Neural cell (in vitro differentiated cells): ENCODE measurements around the gene MARK2. TPM values are rescaled to one million over a fixed set of nuclear protein-coding genes. Genes with fewer than 3 reads are reported as not detected.

ENCODE experiments used
- H2AFZ ChIP-seq: fragments of 200-600, 300-800 bp; sonication (generic), shearing (Covaris generic); 2 replicates; pipeline ENCODE4 v1.6.0; 2014; ENCODE audit warnings: low read depth, mild to moderate bottlenecking, antibody characterized with exemption, low read length, moderate library complexity
- H3F3A ChIP-seq: fragments of 200-600 bp; shearing (Covaris generic); 2 replicates; pipeline ENCODE4 v1.6.1; 2016; ENCODE audit warnings: mild to moderate bottlenecking, moderate library complexity, mixed read lengths, antibody characterized with exemption, low read length; ENCODE audit not compliant: insufficient read depth, poor library complexity, severe bottlenecking
- H3K27ac ChIP-seq: fragments of 200-600, 300-800 bp; sonication (generic), shearing (Covaris generic); 2 replicates; pipeline ENCODE4 v1.5.1; 2014; ENCODE audit warnings: mild to moderate bottlenecking, low read length, moderate library complexity
- H3K27me3 ChIP-seq: fragments of 300-800, 200-600 bp; sonication (generic), shearing (Covaris generic); 2 replicates; pipeline ENCODE4 v1.6.0; 2014; ENCODE audit warnings: mild to moderate bottlenecking, low read depth, low read length, moderate library complexity; ENCODE audit not compliant: insufficient read depth
- H3K36me3 ChIP-seq: fragments of 300-800, 200-600 bp; sonication (generic), shearing (Covaris generic); 2 replicates; pipeline ENCODE4 v1.5.1; 2014; ENCODE audit warnings: mild to moderate bottlenecking, antibody characterized with exemption, low read length, moderate library complexity; ENCODE audit not compliant: insufficient read depth
- H3K4me2 ChIP-seq: fragments of 300-800, 200-600 bp; sonication (generic), shearing (Covaris generic); 2 replicates; pipeline ENCODE4 v1.6.0; 2014; ENCODE audit warnings: mild to moderate bottlenecking, low read length
- H3K4me3 ChIP-seq: fragments of 300-800, 200-600 bp; sonication (generic), shearing (Covaris generic); 2 replicates; pipeline ENCODE4 v1.5.1; 2014; ENCODE audit warnings: mild to moderate bottlenecking, low read length, moderate library complexity
- H3K79me2 ChIP-seq: fragments of 200-600 bp; shearing (Covaris generic); replicated peaks from 2 replicates; pipeline ENCODE4 v1.6.0; 2014; ENCODE audit warnings: mild to moderate bottlenecking, low read length, moderate library complexity; ENCODE audit not compliant: insufficient read depth
- H3K9ac ChIP-seq: fragments of 300-800, 200-600 bp; sonication (generic), shearing (Covaris generic); 2 replicates; pipeline ENCODE4 v1.6.1; 2016; ENCODE audit warnings: mild to moderate bottlenecking, low read length, mixed read lengths
- H3K9me2 ChIP-seq: fragments of 200-600 bp; shearing (Covaris generic); 2 replicates; pipeline ENCODE4 v1.6.1; 2016; ENCODE audit warnings: mild to moderate bottlenecking, low read length, mixed read lengths; ENCODE audit not compliant: insufficient read depth
- H3K9me3 ChIP-seq: fragments of 200-600, 300-800 bp; sonication (generic), shearing (Covaris generic); 2 replicates; pipeline ENCODE4 v1.6.1; 2016; ENCODE audit warnings: mild to moderate bottlenecking, mixed run types, low read length, moderate library complexity, mixed read lengths
- H4K20me1 ChIP-seq: fragments of 200-600 bp; shearing (Covaris generic); 2 replicates; pipeline ENCODE4 v1.6.1; 2016; ENCODE audit warnings: mild to moderate bottlenecking, mixed run types; ENCODE audit not compliant: insufficient read depth
- EP300 ChIP-seq: fragments of 450-650 bp; conservative IDR thresholded peaks from 2 replicates; pipeline ENCODE4 v1.6.1; 2014; ENCODE audit warnings: antibody characterized with exemption, mild to moderate bottlenecking, moderate library complexity; ENCODE audit not compliant: poor library complexity, severe bottlenecking
- EZH2 ChIP-seq: fragments of 200-600, 300-800 bp; shearing (Covaris generic), sonication (generic); IDR thresholded peaks from 2 replicates; pipeline ENCODE4 v1.6.1; 2014; ENCODE audit warnings: antibody characterized with exemption, low read length, borderline replicate concordance, mild to moderate bottlenecking; ENCODE audit not compliant: insufficient read depth, poor library complexity, severe bottlenecking
- MXI1 ChIP-seq: fragments of 450-650 bp; conservative IDR thresholded peaks from 2 replicates; pipeline ENCODE4 v1.6.1; 2014; ENCODE audit warnings: antibody characterized with exemption, mild to moderate bottlenecking; ENCODE audit not compliant: poor library complexity, severe bottlenecking
- POLR2AphosphoS5 ChIP-seq: IDR thresholded peaks from 2 replicates; pipeline ENCODE4 v1.6.1; 2012
- RAD21 ChIP-seq: fragments of 450-650 bp; conservative IDR thresholded peaks from 2 replicates; pipeline ENCODE4 v1.6.1; 2014; ENCODE audit warnings: antibody characterized with exemption, mild to moderate bottlenecking, moderate library complexity
- SMC3 ChIP-seq: fragments of 450-650 bp; conservative IDR thresholded peaks from 2 replicates; pipeline ENCODE4 v1.6.1; 2014; ENCODE audit warnings: antibody characterized with exemption, mild to moderate bottlenecking, moderate library complexity; ENCODE audit not compliant: poor library complexity
- TAF1 ChIP-seq: IDR thresholded peaks from 2 replicates; pipeline ENCODE4 v1.6.1; 2012; ENCODE audit warnings: low read depth
- polyA plus RNA-seq: library from polyadenylated mRNA; depleted of rRNA; stranded (reverse); fragments of >200 nt; gene quantifications from 2 replicates; pipeline ENCODE4 v1.2.3, GENCODE V29; 2014
- TF ChIP-seq, protein P1 (sequence below): IDR thresholded peaks from 2 replicates; pipeline ENCODE4 v1.6.1; 2012; ENCODE audit warnings: borderline replicate concordance
- TF ChIP-seq, protein P2 (sequence below): fragments of 450-650 bp; IDR thresholded peaks from 2 replicates; pipeline ENCODE4 v1.5.1; 2014; ENCODE audit warnings: antibody characterized with exemption, mild to moderate bottlenecking, moderate library complexity; ENCODE audit not compliant: poor library complexity, severe bottlenecking

MARK2 gene
- polyA plus RNA-seq, 1 donor from 2014 or later = 11.3 TPM

DNA sequence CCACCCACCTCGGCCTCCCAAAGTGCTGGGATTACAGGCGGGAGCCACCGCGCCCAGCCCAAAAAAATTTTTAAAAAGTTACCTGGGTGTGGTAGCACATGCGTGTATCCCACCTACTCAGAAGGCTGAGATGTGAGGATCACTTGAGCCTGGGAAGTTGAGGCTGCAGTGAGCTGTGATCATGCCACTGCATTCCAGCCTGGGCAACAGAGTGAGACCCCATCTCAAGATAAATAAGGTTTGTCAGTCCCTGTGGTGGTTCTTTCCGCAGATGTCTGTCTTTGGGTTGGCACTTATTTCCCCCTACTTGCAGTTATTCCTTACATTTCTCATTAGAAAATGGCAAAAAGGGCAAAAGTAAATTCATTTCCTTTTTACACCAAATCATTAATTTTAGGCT, 8.0 kb downstream of the MARK2 start:
- H3K4me2 ChIP-seq = no peak overlapping the region
- peaks cover 60% of the 10 kb centered on the region for H3K79me2 ChIP-seq
- H3K27ac ChIP-seq = no peak overlapping the region
- no peaks in the 10 kb centered on the region for H4K20me1 ChIP-seq
- H3K9me2 ChIP-seq = no peaks in the 10 kb centered on the region
- TF ChIP-seq, protein P1, sequence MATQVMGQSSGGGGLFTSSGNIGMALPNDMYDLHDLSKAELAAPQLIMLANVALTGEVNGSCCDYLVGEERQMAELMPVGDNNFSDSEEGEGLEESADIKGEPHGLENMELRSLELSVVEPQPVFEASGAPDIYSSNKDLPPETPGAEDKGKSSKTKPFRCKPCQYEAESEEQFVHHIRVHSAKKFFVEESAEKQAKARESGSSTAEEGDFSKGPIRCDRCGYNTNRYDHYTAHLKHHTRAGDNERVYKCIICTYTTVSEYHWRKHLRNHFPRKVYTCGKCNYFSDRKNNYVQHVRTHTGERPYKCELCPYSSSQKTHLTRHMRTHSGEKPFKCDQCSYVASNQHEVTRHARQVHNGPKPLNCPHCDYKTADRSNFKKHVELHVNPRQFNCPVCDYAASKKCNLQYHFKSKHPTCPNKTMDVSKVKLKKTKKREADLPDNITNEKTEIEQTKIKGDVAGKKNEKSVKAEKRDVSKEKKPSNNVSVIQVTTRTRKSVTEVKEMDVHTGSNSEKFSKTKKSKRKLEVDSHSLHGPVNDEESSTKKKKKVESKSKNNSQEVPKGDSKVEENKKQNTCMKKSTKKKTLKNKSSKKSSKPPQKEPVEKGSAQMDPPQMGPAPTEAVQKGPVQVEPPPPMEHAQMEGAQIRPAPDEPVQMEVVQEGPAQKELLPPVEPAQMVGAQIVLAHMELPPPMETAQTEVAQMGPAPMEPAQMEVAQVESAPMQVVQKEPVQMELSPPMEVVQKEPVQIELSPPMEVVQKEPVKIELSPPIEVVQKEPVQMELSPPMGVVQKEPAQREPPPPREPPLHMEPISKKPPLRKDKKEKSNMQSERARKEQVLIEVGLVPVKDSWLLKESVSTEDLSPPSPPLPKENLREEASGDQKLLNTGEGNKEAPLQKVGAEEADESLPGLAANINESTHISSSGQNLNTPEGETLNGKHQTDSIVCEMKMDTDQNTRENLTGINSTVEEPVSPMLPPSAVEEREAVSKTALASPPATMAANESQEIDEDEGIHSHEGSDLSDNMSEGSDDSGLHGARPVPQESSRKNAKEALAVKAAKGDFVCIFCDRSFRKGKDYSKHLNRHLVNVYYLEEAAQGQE = no peak
- TF ChIP-seq MXI1 (no peak), EZH2 (no peak), EP300 (no peak), POLR2AphosphoS5 (no peak), SMC3 (no peak), RAD21 (no peak), TAF1 (no peak)
- TF ChIP-seq, protein P2, sequence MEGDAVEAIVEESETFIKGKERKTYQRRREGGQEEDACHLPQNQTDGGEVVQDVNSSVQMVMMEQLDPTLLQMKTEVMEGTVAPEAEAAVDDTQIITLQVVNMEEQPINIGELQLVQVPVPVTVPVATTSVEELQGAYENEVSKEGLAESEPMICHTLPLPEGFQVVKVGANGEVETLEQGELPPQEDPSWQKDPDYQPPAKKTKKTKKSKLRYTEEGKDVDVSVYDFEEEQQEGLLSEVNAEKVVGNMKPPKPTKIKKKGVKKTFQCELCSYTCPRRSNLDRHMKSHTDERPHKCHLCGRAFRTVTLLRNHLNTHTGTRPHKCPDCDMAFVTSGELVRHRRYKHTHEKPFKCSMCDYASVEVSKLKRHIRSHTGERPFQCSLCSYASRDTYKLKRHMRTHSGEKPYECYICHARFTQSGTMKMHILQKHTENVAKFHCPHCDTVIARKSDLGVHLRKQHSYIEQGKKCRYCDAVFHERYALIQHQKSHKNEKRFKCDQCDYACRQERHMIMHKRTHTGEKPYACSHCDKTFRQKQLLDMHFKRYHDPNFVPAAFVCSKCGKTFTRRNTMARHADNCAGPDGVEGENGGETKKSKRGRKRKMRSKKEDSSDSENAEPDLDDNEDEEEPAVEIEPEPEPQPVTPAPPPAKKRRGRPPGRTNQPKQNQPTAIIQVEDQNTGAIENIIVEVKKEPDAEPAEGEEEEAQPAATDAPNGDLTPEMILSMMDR = no peak
- no peaks in the 10 kb centered on the region for H3F3A ChIP-seq
- no peaks in the 10 kb centered on the region for H3K27me3 ChIP-seq
- H3K9me3 ChIP-seq = no peaks in the 10 kb centered on the region
- no peak overlapping the region for H2AFZ ChIP-seq
- no peak overlapping the region for H3K4me3 ChIP-seq
- H3K36me3 ChIP-seq = no peaks in the 10 kb centered on the region
- no peak overlapping the region for H3K9ac ChIP-seq

DNA sequence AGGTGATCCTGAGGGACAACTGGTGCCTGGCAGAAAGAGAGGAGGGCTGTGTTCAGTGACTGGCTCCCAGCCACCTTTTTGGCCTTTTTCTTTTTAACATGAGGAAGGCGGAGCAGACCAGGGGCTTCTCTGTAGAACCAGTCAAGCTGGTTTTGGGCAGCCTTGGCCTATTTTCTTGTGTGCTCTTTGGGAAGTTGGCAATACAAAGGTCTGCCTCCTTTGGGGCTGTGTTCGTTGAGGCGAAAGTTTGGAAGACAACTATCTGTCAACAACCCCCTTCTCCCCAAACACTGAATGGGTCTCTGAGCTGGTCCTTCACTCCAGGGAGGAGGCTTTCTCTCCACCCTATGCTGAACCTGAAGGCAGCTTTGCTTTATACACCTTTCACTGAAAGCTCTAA, 8.5 kb downstream of the MARK2 start:
- no peak overlapping the region for H3K4me3 ChIP-seq
- no peaks in the 10 kb centered on the region for H3K9me3 ChIP-seq
- H3K9me2 ChIP-seq = no peaks in the 10 kb centered on the region
- H3K9ac ChIP-seq = no peak overlapping the region
- no peak overlapping the region for H3K4me2 ChIP-seq
- peaks cover 56% of the 10 kb centered on the region for H3K79me2 ChIP-seq
- H3K27ac ChIP-seq = no peak overlapping the region
- H3F3A ChIP-seq = no peaks in the 10 kb centered on the region
- H3K27me3 ChIP-seq = no peaks in the 10 kb centered on the region
- no peaks in the 10 kb centered on the region for H3K36me3 ChIP-seq
- H4K20me1 ChIP-seq = no peaks in the 10 kb centered on the region
- TF ChIP-seq, protein P1 = no peak
- TF ChIP-seq TAF1 (no peak), EZH2 (no peak), SMC3 (no peak), EP300 (no peak), MXI1 (no peak), RAD21 (no peak), POLR2AphosphoS5 (no peak)
- TF ChIP-seq, protein P2 = no peak
- no peak overlapping the region for H2AFZ ChIP-seq
